Hindlimb muscle (tissue), 1 donor: ENCODE results near the gene AREL1. TPM values are rescaled to one million over a fixed set of nuclear protein-coding genes. Genes with fewer than 3 reads are reported as not detected.

Experiments used
- DNase-seq: peaks from one replicate; pipeline ENCODE4 v3.0.0-alpha.2; 2013
- polyA plus RNA-seq: library from polyadenylated mRNA; unstranded; fragments of 120-200 nt; gene quantifications from one replicate; pipeline ENCODE4 v1.2.1, GENCODE V29; 2013; ENCODE audit not compliant: insufficient read length

The AREL1 gene
- polyA plus RNA-seq, 1 donor: 18.1 TPM

DNA sequence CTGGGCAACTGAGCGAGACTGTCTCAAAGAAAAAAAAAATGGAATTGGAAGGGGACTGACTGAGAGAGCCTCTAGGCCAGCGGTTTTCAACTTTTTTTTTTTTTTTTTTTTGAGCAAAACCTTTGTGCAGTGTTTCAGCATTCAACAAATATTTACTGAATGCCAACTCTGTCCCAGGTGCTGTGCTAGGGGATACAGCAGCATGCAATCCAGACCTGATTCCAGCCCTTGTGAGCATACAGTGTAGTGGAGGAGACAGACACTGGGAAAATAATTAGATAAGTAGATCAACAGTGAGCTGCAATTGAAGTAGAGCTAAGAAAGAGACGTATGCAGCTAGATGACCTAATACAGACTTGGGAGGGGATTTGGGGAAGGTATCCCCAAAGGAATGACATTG lies 77.0 kb downstream of the AREL1 start:
- no peak for DNase-seq

DNA sequence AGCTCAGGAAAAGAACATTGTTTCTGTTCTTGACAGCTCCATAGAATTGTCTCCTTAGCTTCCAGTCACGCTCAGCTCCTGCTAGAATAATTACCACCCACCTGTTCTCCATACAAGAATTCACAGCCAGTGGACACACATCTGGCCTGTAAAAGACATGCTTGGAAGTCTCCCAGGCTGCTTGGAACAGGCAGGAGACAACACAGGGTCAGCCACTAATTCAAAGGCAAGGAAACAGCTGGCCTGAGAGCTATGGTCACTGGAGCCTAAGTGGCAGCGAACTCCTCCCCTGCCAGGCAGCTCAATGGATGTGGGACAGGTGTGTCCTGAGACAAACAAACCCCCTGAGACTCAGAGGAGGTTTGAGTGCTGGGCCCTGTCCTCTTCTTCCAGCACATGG lies 77.9 kb downstream of the AREL1 start:
- peak; percentile 83 for DNase-seq

DNA sequence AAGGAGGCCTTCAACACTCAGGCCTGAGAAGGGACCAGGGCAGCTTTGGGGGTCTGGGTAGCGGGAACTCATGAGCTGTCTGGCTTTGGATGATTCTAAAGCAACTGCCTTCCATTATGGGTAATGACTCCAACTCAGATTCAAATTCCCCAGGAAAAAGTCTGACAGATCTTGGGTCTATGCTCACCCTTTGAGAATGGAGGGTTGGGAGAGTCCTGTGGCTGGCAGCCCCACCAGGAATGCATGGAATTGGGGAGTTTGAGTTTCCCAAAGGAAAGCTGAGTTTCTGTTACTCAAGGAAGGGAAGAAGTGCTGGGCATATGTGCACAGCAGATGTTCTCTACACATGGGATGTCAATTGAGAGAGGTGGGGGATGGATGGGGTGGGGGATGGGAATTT lies 78.4 kb downstream of the AREL1 start:
- no peak for DNase-seq

DNA sequence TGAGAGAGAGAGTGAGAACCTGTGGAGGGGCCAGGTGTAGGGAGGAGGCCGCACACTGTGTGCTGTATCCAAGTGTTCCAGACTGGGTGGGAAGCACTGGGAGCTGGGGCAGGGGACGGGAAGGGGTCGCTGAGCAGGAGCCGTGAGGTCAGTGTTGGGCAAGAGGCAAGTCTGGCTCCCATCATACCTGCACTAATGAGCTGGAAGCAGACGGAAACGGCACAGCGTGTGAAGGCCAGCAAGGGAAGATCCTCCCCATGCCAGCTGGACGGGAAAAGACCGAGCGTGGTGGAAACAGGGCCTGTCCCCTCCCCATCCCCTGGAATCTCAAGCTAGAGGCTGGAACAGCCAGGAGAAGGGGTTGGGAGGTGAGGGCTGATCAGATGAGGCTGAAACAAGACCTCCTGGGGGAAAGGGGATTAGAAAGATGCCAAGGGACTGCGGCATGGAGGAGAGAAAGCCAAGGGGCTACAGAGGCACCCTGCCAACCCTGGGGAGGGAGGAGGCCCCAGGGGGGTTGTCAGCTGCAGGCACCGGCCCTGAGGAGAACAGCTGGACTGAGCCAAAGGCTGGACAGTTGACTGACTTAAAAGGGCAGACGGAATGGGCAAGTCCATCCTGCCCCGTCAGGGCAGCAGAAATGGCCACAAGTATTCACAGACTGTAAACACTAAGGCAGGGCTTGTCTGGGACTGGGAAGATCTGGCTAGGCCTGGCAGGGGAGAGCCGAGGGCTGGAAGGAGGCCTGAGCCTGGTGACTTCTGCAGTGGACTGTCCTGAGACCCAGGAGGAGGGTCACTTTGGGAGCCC lies 81.8 kb downstream of the AREL1 start:
- DNase-seq: no peak

GRCh38 chr14:74628418-74628817 lies 84.5 kb downstream of the AREL1 start:
- DNase-seq: no peak

DNA sequence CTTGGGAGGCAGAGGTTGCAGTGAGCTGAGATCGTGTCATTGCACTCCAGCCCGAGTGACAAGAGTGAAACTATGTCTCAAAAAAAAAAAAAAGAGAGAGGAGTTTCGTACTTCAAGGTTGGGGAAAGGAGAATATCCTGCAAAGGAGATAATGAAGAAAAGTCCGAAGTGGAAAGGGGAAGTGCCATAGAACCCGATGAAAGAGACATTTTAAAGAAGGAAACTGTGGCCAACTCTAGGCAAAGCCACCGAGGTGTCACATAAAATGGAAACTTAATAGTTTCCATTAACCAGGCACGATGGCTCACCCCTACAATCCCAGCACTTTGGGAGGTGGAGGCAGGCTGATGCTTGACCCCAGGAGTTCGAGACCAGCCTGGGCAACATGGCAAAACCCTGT lies 85.8 kb downstream of the AREL1 start:
- DNase-seq: no peak

- no peak for DNase-seq
These were observed 90.6 kb downstream of the AREL1 start for GRCh38 chr14:74622257-74622656.

DNA sequence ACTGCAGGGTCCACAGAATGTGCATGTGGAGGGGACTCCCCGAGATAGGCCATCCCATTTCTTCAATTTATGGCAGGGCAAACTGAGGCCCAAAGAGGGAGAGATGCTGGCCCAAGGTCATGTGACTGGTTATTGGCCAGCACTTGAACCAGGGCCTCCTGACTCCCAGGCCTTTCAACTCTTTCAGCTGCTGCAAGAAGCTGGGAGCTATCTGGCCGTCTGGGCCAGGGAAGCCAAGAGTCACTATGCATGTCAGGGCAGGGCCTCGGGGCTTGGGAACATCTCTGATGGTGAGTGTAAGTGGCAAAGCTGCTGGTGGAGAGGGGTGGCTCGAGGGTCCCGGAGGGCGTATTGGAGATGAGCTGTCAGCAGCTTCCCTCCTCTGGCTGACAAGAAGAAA lies 91.3 kb downstream of the AREL1 start:
- no peak for DNase-seq

DNA sequence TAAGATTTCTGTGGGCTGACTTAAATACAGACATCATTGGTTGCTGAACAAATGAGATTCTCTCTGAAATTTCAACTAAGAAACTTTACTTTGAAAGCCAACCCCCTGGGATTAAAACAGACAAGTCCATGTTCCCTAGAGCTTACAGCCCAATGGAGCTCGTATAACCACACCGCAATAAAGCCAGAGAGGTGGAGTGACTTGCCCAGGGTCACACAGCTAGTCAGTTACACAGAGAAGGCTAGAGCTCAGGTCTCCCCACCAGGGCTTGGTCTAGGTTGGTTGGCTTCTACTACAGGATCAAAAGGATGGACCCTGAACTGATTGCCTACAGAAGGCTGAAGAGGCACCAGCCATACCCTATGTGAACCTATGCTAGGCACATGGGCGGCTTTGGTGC lies 92.0 kb downstream of the AREL1 start:
- DNase-seq: no peak

- DNase-seq: no peak
These were observed 92.4 kb downstream of the AREL1 start for GRCh38 chr14:74620497-74620921.

- DNase-seq: no peak
These were observed 93.2 kb downstream of the AREL1 start for GRCh38 chr14:74619672-74620131.

DNA sequence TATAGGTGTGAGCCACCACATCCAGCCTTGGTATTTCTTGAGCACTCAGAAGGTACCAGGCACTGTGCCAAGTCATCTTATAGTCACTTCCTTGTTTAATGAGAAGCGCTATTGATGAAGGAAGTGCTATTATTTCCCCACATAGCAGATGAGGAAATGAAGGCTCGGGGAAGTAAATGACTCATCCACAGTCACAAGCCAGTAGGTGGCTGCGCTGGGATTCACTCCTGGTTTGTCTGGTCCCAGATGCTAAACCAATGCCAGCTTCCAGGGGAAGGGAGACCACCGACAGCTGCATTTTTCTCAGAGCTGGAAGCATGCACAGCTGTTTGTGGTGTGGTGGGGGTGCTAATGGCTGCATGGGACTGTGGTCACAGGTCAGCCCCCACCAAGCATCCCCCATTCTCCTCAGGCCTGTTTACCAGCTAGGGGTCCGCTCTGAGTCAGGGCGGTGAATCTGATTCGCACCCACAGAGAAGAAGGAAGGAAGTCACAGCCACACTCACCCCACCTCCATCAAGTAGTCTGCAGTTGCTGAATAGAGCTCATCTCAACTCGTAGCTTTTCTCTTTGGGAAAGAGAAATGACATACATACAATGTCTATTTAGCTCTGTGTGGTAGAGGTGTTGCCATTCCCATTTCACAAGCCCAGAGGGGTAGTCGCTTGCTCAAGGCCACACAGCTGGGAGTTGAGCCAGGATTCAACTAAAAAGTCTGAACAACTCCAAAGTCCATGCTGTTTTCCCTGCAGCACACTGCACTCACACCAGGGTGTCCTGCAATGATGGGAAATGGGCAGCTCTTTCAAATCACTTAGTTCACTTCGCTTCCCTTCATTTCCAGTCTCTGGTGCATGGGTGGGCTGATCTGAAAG lies 94.6 kb downstream of the AREL1 start:
- DNase-seq: no peak

DNA sequence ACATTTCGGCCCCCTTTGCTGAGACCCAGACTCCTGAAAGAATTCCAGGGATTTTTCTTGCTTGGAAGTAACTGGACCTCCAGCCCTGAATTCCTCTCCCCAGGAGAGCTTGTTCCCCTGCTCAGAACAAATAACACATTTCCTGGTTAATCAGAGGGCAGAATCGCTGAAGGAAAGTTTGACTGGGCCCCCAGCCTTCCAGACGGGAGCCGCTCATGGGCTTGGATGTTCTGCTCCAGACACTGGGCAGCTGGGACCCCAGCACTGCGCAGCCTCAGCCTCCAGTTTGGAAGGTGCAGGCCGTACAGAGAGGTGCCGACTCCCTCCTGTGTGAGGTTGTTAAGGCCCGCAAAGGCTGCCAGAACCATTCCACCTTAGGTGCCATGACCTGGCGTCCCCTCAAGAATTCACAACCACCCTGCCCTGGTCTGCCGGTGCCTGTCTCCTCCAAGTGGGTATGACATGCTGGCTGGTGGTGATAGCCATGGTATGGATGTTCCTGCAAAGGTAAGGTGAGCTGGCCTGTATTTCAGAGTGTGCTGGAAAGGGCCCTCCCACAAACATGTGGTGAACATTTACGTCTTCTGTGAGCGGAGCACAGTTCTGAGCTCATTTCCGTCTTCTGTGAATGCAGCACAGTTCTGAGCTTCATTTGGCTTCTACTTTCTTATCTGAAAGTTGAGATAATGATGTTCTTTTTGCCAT lies 95.7 kb downstream of the AREL1 start:
- no peak for DNase-seq

GRCh38 chr14:74616507-74616906 lies 96.4 kb downstream of the AREL1 start:
- DNase-seq: no peak

DNA sequence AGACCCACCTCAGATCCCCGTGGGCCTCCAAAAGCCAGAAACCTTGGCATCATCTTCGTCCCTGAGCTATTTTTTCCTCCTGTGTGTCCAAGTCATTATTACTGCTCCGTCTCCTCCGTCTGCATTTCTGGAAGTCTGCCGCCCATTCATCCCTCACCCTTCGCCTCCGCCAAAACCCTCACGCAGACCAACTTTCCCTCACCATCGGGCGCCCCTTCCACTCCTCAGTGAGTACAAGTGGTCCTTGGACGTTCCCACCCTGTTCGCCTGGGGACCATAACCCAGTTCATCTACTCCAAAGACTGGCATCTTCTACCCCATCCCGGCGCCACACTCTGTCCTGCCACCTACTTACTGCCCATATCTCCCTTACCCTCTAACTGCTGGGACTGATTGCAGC lies 97.1 kb downstream of the AREL1 start:
- no peak for DNase-seq

- no peak for DNase-seq
These were observed 98.1 kb downstream of the AREL1 start for GRCh38 chr14:74614508-74615495.

- DNase-seq: no peak
These were observed 99.5 kb downstream of the AREL1 start for GRCh38 chr14:74613211-74613914.

DNA sequence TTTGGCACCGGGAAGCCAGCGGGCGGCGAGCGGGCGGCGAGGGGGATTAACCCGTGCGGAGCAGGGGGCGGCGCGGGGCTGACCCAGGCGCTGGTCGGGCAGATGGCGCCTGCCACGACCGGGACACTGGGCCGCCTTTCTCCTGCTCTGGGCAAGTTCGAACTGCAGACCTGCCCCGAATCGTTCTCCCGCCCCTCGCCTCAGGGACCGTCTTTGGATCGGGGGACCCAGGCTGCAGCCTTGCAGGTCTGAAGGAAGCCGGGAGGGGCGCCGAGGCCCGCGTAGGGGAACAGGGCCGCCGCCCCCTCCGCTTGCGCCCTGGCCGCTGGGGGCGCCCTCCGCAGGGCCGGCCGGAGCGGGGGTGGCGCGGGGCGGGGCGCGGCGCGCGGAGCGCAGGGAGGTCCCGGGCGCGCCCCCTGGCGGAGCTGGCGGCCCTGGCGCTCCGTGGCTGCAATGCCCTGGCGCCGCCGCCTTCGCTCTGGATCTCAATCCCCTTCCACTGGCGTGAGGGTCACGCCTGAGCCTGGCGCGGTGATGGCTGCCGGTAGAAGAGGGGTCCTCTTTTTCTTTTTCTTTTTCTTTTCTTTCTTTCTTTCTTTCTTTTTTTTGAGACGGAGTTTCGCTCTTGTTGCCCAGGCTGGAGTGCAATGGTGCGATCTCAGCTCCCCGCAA lies 100.4 kb downstream of the AREL1 start:
- peak; percentile 90 for DNase-seq

GRCh38 chr14:74611650-74612349 lies 101.1 kb downstream of the AREL1 start, which contains the start of gene LTBP2:
LTBP2 (minus strand) TSS chr14:74612237; CDS start chr14:74611944, 293 bp downstream.
- no peak for DNase-seq
